HG02870 (cell line): ENCODE measurements around the gene TRIOBP.
"Not testable (repeated sequence)": the region's sequence is repeated elsewhere in the genome, so short reads cannot be mapped to it uniquely, and the experiment has no call there.

Source experiments
- ATAC-seq: cut with Tn5 transposase; IDR thresholded peaks from one replicate; pipeline ENCODE4 v1.9.1; 2021; ENCODE audit warnings: mild to moderate bottlenecking, moderate library complexity; ENCODE audit not compliant: unreplicated experiment

TRIOBP gene

GRCh38 chr22:37696657-37697537 is at the start of gene TRIOBP:
TSS of gene TRIOBP (plus strand) at chr22:37697048. CDS start at chr22:37701366, 4,318 bp downstream.
- no peak for ATAC-seq

GRCh38 chr22:37647317-37647716 is 49.5 kb upstream of the TRIOBP start:
- ATAC-seq = no peak

GRCh38 chr22:37647928-37648327 is 48.9 kb upstream of the TRIOBP start:
- no peak for ATAC-seq

GRCh38 chr22:37650463-37651136 is 46.2 kb upstream of the TRIOBP start:
- ATAC-seq = no peak

- ATAC-seq = no peak
Measured at GRCh38 chr22:37654563-37655251, 42.1 kb upstream of the TRIOBP start.

- ATAC-seq = no peak
Measured at GRCh38 chr22:37655252-37655563, 41.6 kb upstream of the TRIOBP start.

- not testable (repeated sequence) for ATAC-seq
Measured at GRCh38 chr22:37656583-37656982, 40.3 kb upstream of the TRIOBP start.

GRCh38 chr22:37657590-37658132 is 39.2 kb upstream of the TRIOBP start:
- no peak for ATAC-seq

- ATAC-seq = peak; percentile 89
Measured at GRCh38 chr22:37658133-37659065, 38.4 kb upstream of the TRIOBP start, which contains the start of gene PDXP. TSS of gene PDXP (plus strand) at chr22:37658723. CDS start at chr22:37658783, 60 bp downstream.

- no peak for ATAC-seq
Measured at GRCh38 chr22:37659066-37659896, 37.6 kb upstream of the TRIOBP start.

- no peak for ATAC-seq
Measured at GRCh38 chr22:37659897-37660708, 36.7 kb upstream of the TRIOBP start.

- no peak for ATAC-seq
Measured at GRCh38 chr22:37660709-37661045, 36.2 kb upstream of the TRIOBP start.

GRCh38 chr22:37661160-37661924 is 35.5 kb upstream of the TRIOBP start:
- no peak for ATAC-seq

- no peak for ATAC-seq
Measured at GRCh38 chr22:37662039-37662438, 34.8 kb upstream of the TRIOBP start.

GRCh38 chr22:37663521-37664140 is 33.2 kb upstream of the TRIOBP start:
- ATAC-seq = no peak

- ATAC-seq = no peak
Measured at GRCh38 chr22:37664249-37665101, 32.4 kb upstream of the TRIOBP start.
